Adrenal gland (tissue), 5 donors: ENCODE measurements around the gene HIBCH.

Experiments used
- CTCF ChIP-seq, 6 experiments: fragments of 450-650 bp in 4 of 6; fragments of 200-600 bp in 2 of 6; sonication (generic) in 1 of 6; IDR thresholded peaks; 1 replicate in 5 of 6; 2 replicates in 1 of 6; pipeline versions ENCODE4 v1.5.1 to v1.8.0; 2016 to 2021; ENCODE audit warnings: antibody characterized with exemption in 6 of 6, mild to moderate bottlenecking in 2 of 6, moderate library complexity in 1 of 6
- POLR2A ChIP-seq, 2 donors: fragments of 450-650 bp; IDR thresholded peaks; one replicate each; pipeline ENCODE4 v1.6.1; 2017; ENCODE audit warnings: antibody characterized with exemption in 2 of 2, mild to moderate bottlenecking in 2 of 2, moderate library complexity in 1 of 2
- donor health status: DM: no; HTN: no; CAD: no.

GRCh38 chr2:190185380-190185779, 134.2 kb downstream of the HIBCH start:
- no peak for TF ChIP-seq POLR2A (IDR thresholded peaks at IDR 0.05)
- TF ChIP-seq CTCF (IDR thresholded peaks at IDR 0.05): no peak
